Common myeloid progenitor, CD34-positive (primary cell): Measurements from ENCODE around the gene NOP9.

Experiments used
- CTCF ChIA-PET: fragments of 350-600 bp; sonication (Branson Sonifier 250); formaldehyde crosslinking; loops from one replicate; lab custom pipeline; 2021; ENCODE audit warnings: antibody characterized with exemption; lab: Charles Lee
- POLR2A ChIA-PET: fragments of 350-600 bp; sonication (Branson Sonifier 250); formaldehyde crosslinking; loops from one replicate; lab custom pipeline; 2021; ENCODE audit warnings: antibody characterized with exemption; lab: Charles Lee
- DNase-seq, 3 donors: peaks; one replicate each; pipeline versions ENCODE4 v3.0.0 to v3.0.0-alpha.2; 2013
- H3K27ac ChIP-seq, 2 experiments: 1 replicate in 1 of 2; 2 replicates in 1 of 2; pipeline ENCODE4 v1.7.0; 2013; ENCODE audit warnings: inconsistent platforms in 2 of 2, low read length in 2 of 2, mild to moderate bottlenecking in 2 of 2, low read depth in 1 of 2, moderate library complexity in 1 of 2; ENCODE audit not compliant: severe bottlenecking in 2 of 2, insufficient read depth in 1 of 2, poor library complexity in 1 of 2
- H3K27me3 ChIP-seq, 5 experiments: replicated peaks in 2 of 5; 1 replicate in 3 of 5; 2 replicates in 2 of 5; pipeline versions ENCODE4 v1.6.1 to v1.7.0; 2013; ENCODE audit warnings: low read length in 4 of 5, mild to moderate bottlenecking in 2 of 5, moderate library complexity in 2 of 5, inconsistent platforms in 1 of 5; ENCODE audit not compliant: insufficient read depth in 5 of 5, control insufficient read depth in 4 of 5
- H3K36me3 ChIP-seq, 4 experiments: 1 replicate in 2 of 4; 2 replicates in 2 of 4; pipeline versions ENCODE4 v1.6.1 to v1.7.0; 2013; ENCODE audit warnings: low read length in 3 of 4, control low read depth in 1 of 4, mild to moderate bottlenecking in 1 of 4; ENCODE audit not compliant: control insufficient read depth in 4 of 4, insufficient read depth in 4 of 4
- H3K4me1 ChIP-seq, 4 experiments: 1 replicate in 3 of 4; 2 replicates in 1 of 4; pipeline versions ENCODE4 v1.6.1 to v1.7.1; 2013; ENCODE audit warnings: low read length in 3 of 4, mild to moderate bottlenecking in 3 of 4, control low read depth in 1 of 4, inconsistent platforms in 1 of 4, moderate library complexity in 1 of 4; ENCODE audit not compliant: control insufficient read depth in 4 of 4, insufficient read depth in 4 of 4; ENCODE audit errors: control extremely low read depth in 1 of 4
- H3K4me3 ChIP-seq, 7 experiments: 1 replicate in 4 of 7; 2 replicates in 3 of 7; pipeline versions ENCODE4 v1.5.1 to v1.7.0; 2013; ENCODE audit warnings: mild to moderate bottlenecking in 7 of 7, low read length in 6 of 7, moderate library complexity in 6 of 7, inconsistent platforms in 2 of 7, low read depth in 2 of 7, control low read depth in 1 of 7; ENCODE audit not compliant: insufficient read depth in 4 of 7, control insufficient read depth in 1 of 7; ENCODE audit errors: extremely low read depth in 1 of 7
- H3K9me3 ChIP-seq, 5 experiments: 1 replicate in 4 of 5; 2 replicates in 1 of 5; pipeline versions ENCODE4 v1.6.1 to v1.7.1; 2013; ENCODE audit warnings: low read length in 4 of 5, mild to moderate bottlenecking in 2 of 5, inconsistent platforms in 1 of 5, low read depth in 1 of 5, moderate library complexity in 1 of 5; ENCODE audit not compliant: control insufficient read depth in 4 of 5, insufficient read depth in 2 of 5; ENCODE audit errors: control extremely low read depth in 1 of 5
- WGBS: methylation state at CpG from one replicate; pipeline ENCODE4 v1.1.5; 2013; ENCODE audit not compliant: insufficient coverage; 5-methylcytosine and 5-hydroxymethylcytosine counted together

The NOP9 gene

GRCh38 chr14:24274101-24274543 is 25.5 kb upstream of the NOP9 start:
- Histone ChIP-seq H3K27me3 (no peaks in the 10 kb centered on the region), H3K9me3 (no peaks in the 10 kb centered on the region), H3K27ac (no peak overlapping the region), H3K4me3 (no peak overlapping the region), H3K4me1 (peaks cover 17 to 66% (median 45%) of the 10 kb centered on the region in 4 experiments), H3K36me3 (peaks cover 0 to 4% (median under 1%) of the 10 kb centered on the region in 4 experiments)
- CTCF ChIA-PET: interaction anchor here (0.6 to 13.1 kb wide), 6 partner anchors 7 to 626 kb away, joined by 3 to 119 read pairs (median 14); partner anchors contain the start of genes CIDEB, LTB4R, LTB4R2 and TINF2
- POLR2A ChIA-PET: interaction anchor here (1.4 kb wide), 1 partner anchor 32 kb away, joined by 4 read pairs; the partner anchor contains the start of gene TINF2
- WGBS: 69% methylated on average over 3 of the region's 3 CpGs
- DNase-seq: peak in 2 of 3 donors; percentile 35 to 56

GRCh38 chr14:24277071-24277470 is 22.6 kb upstream of the NOP9 start:
- Histone ChIP-seq H3K36me3 (no peaks in the 10 kb centered on the region), H3K27me3 (no peaks in the 10 kb centered on the region), H3K9me3 (no peaks in the 10 kb centered on the region), H3K4me1 (peaks cover 21 to 77% (median 43%) of the 10 kb centered on the region in 4 experiments), H3K4me3 (peak overlapping the region in 1 of 7 experiments; percentile 2), H3K27ac (no peak overlapping the region)
- DNase-seq: no peak
- CTCF ChIA-PET: interaction anchor here (0.8 to 13.1 kb wide), 10 partner anchors 10 to 61 kb away, joined by 3 to 153 read pairs (median 6); partner anchors contain the start of genes CIDEB, DHRS1, LTB4R and LTB4R2
- 97% methylated on average over 6 of the region's 6 CpGs for WGBS
- POLR2A ChIA-PET: interaction anchor here (1.4 kb wide), 1 partner anchor 34 kb away, joined by 3 read pairs; no protein-coding TSS in a partner anchor

- Histone ChIP-seq H3K27me3 (no peaks in the 10 kb centered on the region), H3K4me1 (peaks cover 21 to 74% (median 41%) of the 10 kb centered on the region in 4 experiments), H3K4me3 (peak overlapping the region in 3 of 7 experiments; percentile 20 to 25 (median 23)), H3K27ac (no peak overlapping the region), H3K9me3 (no peaks in the 10 kb centered on the region), H3K36me3 (no peaks in the 10 kb centered on the region)
- DNase-seq: peak; percentile 86 to 97 (median 96)
- POLR2A ChIA-PET: interaction anchor here (0.7 to 1.4 kb wide), 2 partner anchors 35 to 43 kb away, joined by 3 to 4 read pairs; no protein-coding TSS in a partner anchor
- CTCF ChIA-PET: interaction anchor here (0.8 to 13.1 kb wide), 11 partner anchors 7 to 61 kb away, joined by 3 to 153 read pairs (median 9); partner anchors contain the start of genes CIDEB, DHRS1, LTB4R and LTB4R2
- 13% methylated on average over 8 of the region's 11 CpGs for WGBS
These were observed 21.9 kb upstream of the NOP9 start for GRCh38 chr14:24277606-24278321.

GRCh38 chr14:24278424-24278823 is 21.2 kb upstream of the NOP9 start:
- POLR2A ChIA-PET: interaction anchor here (0.7 to 1.4 kb wide), 2 partner anchors 35 to 43 kb away, joined by 3 to 4 read pairs; no protein-coding TSS in a partner anchor

GRCh38 chr14:24279301-24280186 is 20.1 kb upstream of the NOP9 start:
- Histone ChIP-seq H3K4me1 (peaks cover 19 to 62% (median 38%) of the 10 kb centered on the region in 4 experiments), H3K36me3 (no peaks in the 10 kb centered on the region), H3K4me3 (peak overlapping the region in 1 of 7 experiments; percentile 1), H3K9me3 (no peaks in the 10 kb centered on the region), H3K27me3 (no peaks in the 10 kb centered on the region), H3K27ac (no peak overlapping the region)
- WGBS: 49% methylated on average over 7 of the region's 11 CpGs
- DNase-seq: peak; percentile 79 to 89 (median 88)
- ChIA-PET POLR2A (interaction anchor here (1.2 kb wide), 1 partner anchor 37 kb away, joined by 3 read pairs; the partner anchor contains the start of gene TINF2), CTCF (interaction anchor here (0.8 to 13.1 kb wide), 19 partner anchors 7 to 157 kb away, joined by 3 to 153 read pairs (median 7); partner anchors contain the start of genes CIDEB, DHRS1, LTB4R and LTB4R2)

More at GRCh38 chr14:24278424-24278823, 21.2 kb upstream of the NOP9 start:
- no peak overlapping the region for H3K4me3 ChIP-seq
- DNase-seq: peak in 1 of 3 donors; percentile 12
- CTCF ChIA-PET: interaction anchor here (1.0 to 13.1 kb wide), 10 partner anchors 8 to 62 kb away, joined by 3 to 153 read pairs (median 20); partner anchors contain the start of genes CIDEB, DHRS1, LTB4R and LTB4R2
- no peaks in the 10 kb centered on the region for H3K9me3 ChIP-seq
- WGBS: 98% methylated on average over 5 of the region's 5 CpGs
- no peaks in the 10 kb centered on the region for H3K36me3 ChIP-seq
- H3K27me3 ChIP-seq: no peaks in the 10 kb centered on the region
- no peak overlapping the region for H3K27ac ChIP-seq
- H3K4me1 ChIP-seq: peaks cover 21 to 73% (median 41%) of the 10 kb centered on the region in 4 experiments

- WGBS: 100% methylated on average over 4 of the region's 6 CpGs
- ChIA-PET POLR2A (no interaction called here), CTCF (interaction anchor here (1.0 to 13.1 kb wide), 13 partner anchors 9 to 156 kb away, joined by 3 to 153 read pairs (median 11); partner anchors contain the start of genes CIDEB, DHRS1, LTB4R and LTB4R2)
- no peaks in the 10 kb centered on the region for H3K27me3 ChIP-seq
- no peaks in the 10 kb centered on the region for H3K36me3 ChIP-seq
- H3K4me1 ChIP-seq: peaks cover 19 to 56% (median 34%) of the 10 kb centered on the region in 4 experiments
- H3K27ac ChIP-seq: no peak overlapping the region
- H3K9me3 ChIP-seq: no peaks in the 10 kb centered on the region
- no peak for DNase-seq
- H3K4me3 ChIP-seq: no peak overlapping the region
These were observed 18.7 kb upstream of the NOP9 start for GRCh38 chr14:24280797-24281460.
